LNCaP clone FGC (cell line): ENCODE measurements around the gene LRRC31.

Experiments
- DNase-seq: peaks from one replicate; pipeline ENCODE4 v3.0.0-alpha.2; 2011; ENCODE audit warnings: low read depth
- H3K4me3 ChIP-seq: 2 replicates; pipeline ENCODE4 v1.5.1; 2011; ENCODE audit warnings: mild to moderate bottlenecking, low read depth, low read length, control low read depth
- CTCF ChIP-seq: IDR thresholded peaks from 2 replicates; pipeline ENCODE4 v1.5.1; 2012; ENCODE audit warnings: mild to moderate bottlenecking; ENCODE audit not compliant: control insufficient read depth, insufficient read depth; ENCODE audit errors: extremely low read depth

The LRRC31 gene

GRCh38 chr3:169847896-169848295 lies 21.8 kb downstream of the LRRC31 start:
- TF ChIP-seq CTCF: no peak
- DNase-seq: no peak
- H3K4me3 ChIP-seq: no peak overlapping the region

- no peak for TF ChIP-seq CTCF
- H3K4me3 ChIP-seq: no peak overlapping the region
- no peak for DNase-seq
Observed at GRCh38 chr3:169846458-169847193, 23.1 kb downstream of the LRRC31 start.

GRCh38 chr3:169842960-169843359 lies 26.8 kb downstream of the LRRC31 start:
- H3K4me3 ChIP-seq: no peak overlapping the region
- no peak for TF ChIP-seq CTCF
- no peak for DNase-seq

GRCh38 chr3:169841171-169841570 lies 28.6 kb downstream of the LRRC31 start:
- no peak overlapping the region for H3K4me3 ChIP-seq
- DNase-seq: no peak
- no peak for TF ChIP-seq CTCF

GRCh38 chr3:169838511-169839030 lies 31.2 kb downstream of the LRRC31 start:
- no peak for TF ChIP-seq CTCF

GRCh38 chr3:169836942-169837275 lies 32.8 kb downstream of the LRRC31 start:
- no peak for TF ChIP-seq CTCF
- DNase-seq: no peak
- no peak overlapping the region for H3K4me3 ChIP-seq

More at GRCh38 chr3:169838511-169839030, 31.2 kb downstream of the LRRC31 start:
- no peak for DNase-seq
- H3K4me3 ChIP-seq: no peak overlapping the region

- no peak overlapping the region for H3K4me3 ChIP-seq
- TF ChIP-seq CTCF: no peak
- no peak for DNase-seq
Observed at GRCh38 chr3:169836078-169836941, 33.4 kb downstream of the LRRC31 start.
